Kidney (tissue), 14 donors: ENCODE data around the gene RGS1. TPM values are rescaled to one million over a fixed set of nuclear protein-coding genes. Genes with fewer than 3 reads are reported as not detected.

Source experiments
- DNase-seq, 5 donors: peaks; one replicate each; pipeline ENCODE4 v3.0.0-alpha.2; 2013 to 2020
- FAIRE-seq: peaks from 2 replicates; lab custom pipeline; 2012; peaks lifted over from hg19 to GRCh38; lab: Jason Lieb, UNC
- H3K27ac ChIP-seq, 2 donors: one replicate each; pipeline ENCODE4 v1.7.0; 2013; ENCODE audit warnings: low read depth in 2 of 2, low read length in 2 of 2, inconsistent platforms in 1 of 2
- H3K27me3 ChIP-seq: one replicate; pipeline ENCODE4 v1.7.1; 2013; ENCODE audit warnings: low read length, inconsistent platforms; ENCODE audit not compliant: control insufficient read depth, insufficient read depth
- H3K36me3 ChIP-seq, 3 donors: one replicate each; pipeline versions ENCODE4 v1.7.0 to v1.7.1; 2013; ENCODE audit warnings: low read length in 3 of 3, control low read depth in 1 of 3, inconsistent platforms in 1 of 3; ENCODE audit not compliant: insufficient read depth in 3 of 3, control insufficient read depth in 2 of 3
- H3K4me1 ChIP-seq, 3 donors: one replicate each; pipeline versions ENCODE4 v1.7.0 to v1.7.1; 2013; ENCODE audit warnings: low read length in 3 of 3, inconsistent platforms in 1 of 3, low read depth in 1 of 3; ENCODE audit not compliant: control insufficient read depth in 2 of 3, insufficient read depth in 2 of 3
- H3K4me3 ChIP-seq, 3 donors: one replicate each; pipeline versions ENCODE4 v1.7.0 to v1.8.1; 2013; ENCODE audit warnings: low read length in 3 of 3, control low read depth in 1 of 3, inconsistent platforms in 1 of 3
- H3K9ac ChIP-seq, 3 donors: one replicate each; pipeline versions ENCODE4 v1.7.0 to v1.7.1; 2013; ENCODE audit warnings: low read length in 3 of 3, control low read depth in 1 of 3, inconsistent platforms in 1 of 3
- H3K9me3 ChIP-seq, 3 donors: one replicate each; pipeline versions ENCODE4 v1.7.0 to v1.7.1; 2013; ENCODE audit warnings: low read length in 3 of 3, control low read depth in 1 of 3, inconsistent platforms in 1 of 3; ENCODE audit not compliant: control insufficient read depth in 2 of 3, insufficient read depth in 1 of 3
- intact Hi-C: fragments of 100-400 bp; cut with DNase I; formaldehyde crosslinking; loops from one replicate; pipeline ENCODE4 v1.11.1; 2022
- polyA plus RNA-seq: library from polyadenylated mRNA; stranded (reverse); fragments of 350-450 nt; fragmentation: Illumina TruSeq; extraction: RNeasy Lipid Tissue Mini Kit (QIAGEN cat#74804); gene quantifications from one replicate; pipeline ENCODE4 v1.2.3, GENCODE V29; 2014; ENCODE audit warnings: low read depth, low replicate concordance; ENCODE audit not compliant: insufficient read depth
- total RNA-seq: library from RNA; stranded (reverse); fragmentation: NEBNext Ultra II Directional; extraction: Animal tissue kit (Norgen Biotek cat#: 25700); gene quantifications from one replicate; pipeline ENCODE4 v1.2.1, GENCODE V29; 2021
- TF ChIP-seq, protein P1 (sequence below): IDR thresholded peaks from 3 replicates; pipeline ENCODE4 v1.5.1; 2012; ENCODE audit warnings: mild to moderate bottlenecking, moderate library complexity, borderline replicate concordance; ENCODE audit not compliant: insufficient read depth; ENCODE audit errors: extremely low read depth
- donor health status: control.
- donor health status: control.
- donor health status: control.
- donor health status: control.
- donor health status: control.
- donor health status: DM: yes; HTN: yes; CAD: no.
- donor health status: Normal renal cell carcinoma (clear cell type).

The RGS1 gene
- total and polyA plus RNA-seq, 2 donors from 2014 or later, result 5.0 to 50.2 TPM

DNA sequence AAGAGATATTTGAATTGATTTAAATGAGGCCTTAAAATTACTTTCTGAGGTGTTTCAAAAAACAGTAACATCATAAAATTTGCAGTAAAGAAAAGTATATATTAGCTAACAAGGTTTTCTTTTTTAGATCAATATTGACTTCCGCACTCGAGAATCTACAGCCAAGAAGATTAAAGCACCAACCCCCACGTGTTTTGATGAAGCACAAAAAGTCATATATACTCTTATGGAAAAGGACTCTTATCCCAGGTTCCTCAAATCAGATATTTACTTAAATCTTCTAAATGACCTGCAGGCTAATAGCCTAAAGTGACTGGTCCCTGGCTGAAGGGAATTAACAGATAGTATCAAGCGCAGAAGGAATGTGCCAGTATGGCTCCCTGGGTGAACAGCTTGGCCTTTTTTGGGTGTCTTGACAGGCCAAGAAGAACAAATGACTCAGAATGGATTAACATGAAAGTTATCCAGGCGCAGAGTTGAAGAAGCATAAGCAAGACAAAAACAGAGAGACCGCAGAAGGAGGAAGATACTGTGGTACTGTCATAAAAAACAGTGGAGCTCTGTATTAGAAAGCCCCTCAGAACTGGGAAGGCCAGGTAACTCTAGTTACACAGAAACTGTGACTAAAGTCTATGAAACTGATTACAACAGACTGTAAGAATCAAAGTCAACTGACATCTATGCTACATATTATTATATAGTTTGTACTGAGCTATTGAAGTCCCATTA lies 3.6 kb downstream of the RGS1 start:
- Histone ChIP-seq H3K27ac (no peak overlapping the region), H3K9me3 (no peaks in the 10 kb centered on the region)
- no peak for FAIRE-seq

DNA sequence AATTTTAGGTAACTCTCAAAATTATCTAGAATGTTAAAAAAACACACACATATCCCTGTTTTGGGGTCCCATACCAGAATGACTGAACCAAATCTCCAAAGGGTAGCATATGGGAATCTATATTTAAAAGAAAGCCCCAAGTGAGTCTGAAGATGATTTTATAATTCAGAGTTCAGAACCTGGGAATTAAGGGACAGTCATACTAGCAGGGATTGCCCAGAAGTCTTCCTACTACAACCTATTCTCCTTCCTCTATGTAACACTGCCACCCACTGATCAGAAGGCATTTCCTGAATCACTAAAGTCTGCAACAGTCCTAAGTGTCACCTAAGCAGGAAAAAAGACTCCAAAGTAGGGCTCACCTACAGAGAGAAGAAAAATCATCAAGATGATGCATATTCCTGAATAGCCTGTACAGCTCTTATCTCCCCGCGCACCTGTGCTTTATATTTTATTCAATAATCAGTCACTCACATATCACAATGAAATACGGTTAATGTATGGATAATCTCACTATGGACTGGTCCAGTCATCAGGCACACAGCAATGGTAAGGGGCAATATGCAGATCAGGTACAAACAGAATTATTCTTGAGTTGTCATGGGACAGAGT lies 4.9 kb downstream of the RGS1 start:
- no peak for FAIRE-seq
- no peak overlapping the region for H3K27ac ChIP-seq
- peak in 2 of 5 donors; percentile 44 to 56 for DNase-seq
- H3K36me3 ChIP-seq, result no peaks in the 10 kb centered on the region
- no peaks in the 10 kb centered on the region for H3K4me1 ChIP-seq
- intact Hi-C loops, result no loop called here
- H3K4me3 ChIP-seq, result no peak overlapping the region
- no peaks in the 10 kb centered on the region for H3K9me3 ChIP-seq
- TF ChIP-seq, protein P1, sequence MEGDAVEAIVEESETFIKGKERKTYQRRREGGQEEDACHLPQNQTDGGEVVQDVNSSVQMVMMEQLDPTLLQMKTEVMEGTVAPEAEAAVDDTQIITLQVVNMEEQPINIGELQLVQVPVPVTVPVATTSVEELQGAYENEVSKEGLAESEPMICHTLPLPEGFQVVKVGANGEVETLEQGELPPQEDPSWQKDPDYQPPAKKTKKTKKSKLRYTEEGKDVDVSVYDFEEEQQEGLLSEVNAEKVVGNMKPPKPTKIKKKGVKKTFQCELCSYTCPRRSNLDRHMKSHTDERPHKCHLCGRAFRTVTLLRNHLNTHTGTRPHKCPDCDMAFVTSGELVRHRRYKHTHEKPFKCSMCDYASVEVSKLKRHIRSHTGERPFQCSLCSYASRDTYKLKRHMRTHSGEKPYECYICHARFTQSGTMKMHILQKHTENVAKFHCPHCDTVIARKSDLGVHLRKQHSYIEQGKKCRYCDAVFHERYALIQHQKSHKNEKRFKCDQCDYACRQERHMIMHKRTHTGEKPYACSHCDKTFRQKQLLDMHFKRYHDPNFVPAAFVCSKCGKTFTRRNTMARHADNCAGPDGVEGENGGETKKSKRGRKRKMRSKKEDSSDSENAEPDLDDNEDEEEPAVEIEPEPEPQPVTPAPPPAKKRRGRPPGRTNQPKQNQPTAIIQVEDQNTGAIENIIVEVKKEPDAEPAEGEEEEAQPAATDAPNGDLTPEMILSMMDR, result no peak
- no peak overlapping the region for H3K9ac ChIP-seq
- no peaks in the 10 kb centered on the region for H3K27me3 ChIP-seq

More for the DNA sequence above, 3.6 kb downstream of the RGS1 start:
- H3K9ac ChIP-seq, result no peak overlapping the region
- H3K4me3 ChIP-seq, result no peak overlapping the region
- H3K36me3 ChIP-seq, result no peaks in the 10 kb centered on the region
- TF ChIP-seq, protein P1, result no peak
- intact Hi-C loops, result no loop called here
- no peaks in the 10 kb centered on the region for H3K4me1 ChIP-seq
- H3K27me3 ChIP-seq, result no peaks in the 10 kb centered on the region
- no peak for DNase-seq

DNA sequence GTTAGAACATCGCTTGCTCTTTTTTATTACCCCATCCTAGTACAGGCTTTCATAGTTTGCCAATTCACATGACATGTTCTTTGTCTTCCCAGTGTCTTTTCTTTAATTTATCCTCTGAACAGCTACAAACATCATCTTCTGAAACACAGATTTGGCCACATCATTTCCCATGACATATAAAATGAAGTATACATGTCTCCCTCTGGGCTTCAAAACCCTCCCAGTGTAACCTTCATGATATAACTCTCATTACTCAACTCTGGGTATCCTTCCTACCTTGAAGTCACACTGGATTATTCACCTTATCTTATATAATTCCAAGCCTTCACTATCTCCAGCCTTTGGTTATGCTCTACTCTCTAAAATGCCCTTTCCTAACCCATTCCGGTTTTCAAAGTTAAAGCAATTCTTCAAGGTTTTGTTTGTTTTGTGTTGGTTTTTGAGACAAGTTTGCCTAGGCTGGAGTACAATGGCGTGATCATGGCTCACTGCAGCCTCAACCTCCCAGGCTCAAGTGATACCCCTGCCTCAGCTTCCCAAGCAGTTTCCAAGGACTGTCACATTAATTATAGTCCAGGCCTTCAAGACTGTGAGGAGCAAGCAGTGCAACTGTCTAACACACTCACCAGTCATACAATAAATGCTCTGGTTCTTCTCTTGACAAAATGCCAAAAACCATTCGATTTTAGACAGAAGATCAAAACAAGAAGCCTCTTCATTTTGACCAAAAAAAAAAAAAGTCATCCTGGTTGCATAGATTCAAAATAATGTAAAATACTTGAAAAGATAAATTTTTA lies 5.8 kb downstream of the RGS1 start:
- Histone ChIP-seq H3K27me3 (no peaks in the 10 kb centered on the region), H3K9ac (no peak overlapping the region), H3K27ac (no peak overlapping the region), H3K4me3 (no peak overlapping the region), H3K4me1 (no peaks in the 10 kb centered on the region), H3K9me3 (no peaks in the 10 kb centered on the region), H3K36me3 (no peaks in the 10 kb centered on the region)
- FAIRE-seq (no peak), DNase-seq (no peak)
- TF ChIP-seq, protein P1, result no peak
- intact Hi-C loops, result no loop called here
